ENCODE measurements around the gene KRTAP4-11.
A peak's percentile ranks its signal among the peaks of the same experiment; 100 is the strongest.
"Not testable (repeated sequence)": the region's sequence is repeated elsewhere in the genome, so short reads cannot be mapped to it uniquely, and the experiment has no call there.

Gene KRTAP4-11

DNA sequence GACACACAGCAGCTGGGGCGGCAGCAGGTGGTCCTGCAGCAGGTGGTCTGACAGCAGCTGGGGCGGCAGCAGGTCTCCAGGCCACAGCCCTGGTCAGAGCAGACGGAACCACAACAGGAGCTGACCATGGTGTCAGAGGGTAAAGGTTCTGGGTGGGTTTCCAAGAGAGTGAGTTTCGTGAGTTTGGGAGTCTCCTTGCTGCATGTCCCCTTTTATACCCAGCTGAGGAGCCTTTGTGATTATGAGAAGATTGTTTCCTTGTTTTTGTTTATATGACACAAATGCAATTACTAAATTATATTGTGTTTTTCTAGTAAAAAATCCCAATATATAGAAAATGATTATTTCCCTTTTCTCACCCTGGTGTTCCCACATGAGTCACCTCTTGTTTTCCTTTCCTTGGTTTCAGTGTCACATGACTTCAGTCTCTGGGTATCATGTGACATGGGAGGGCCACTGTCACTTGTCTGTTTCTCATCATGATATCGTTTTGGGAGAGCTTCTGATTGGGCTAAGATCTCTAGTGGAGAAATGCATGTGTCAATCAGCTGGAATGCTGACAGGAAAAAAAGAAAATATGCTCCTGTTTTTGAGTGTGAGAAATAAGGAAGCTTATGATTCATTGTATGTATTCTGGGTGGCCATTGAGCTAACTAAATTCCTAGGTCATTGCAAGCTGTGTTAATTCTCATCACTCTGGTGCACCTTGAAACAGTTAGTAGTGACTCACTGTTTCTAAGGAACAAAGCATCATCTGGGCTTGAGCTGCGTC is 22.4 kb upstream of the KRTAP4-11 start, which contains the start of gene KRTAP4-6:
Gene KRTAP4-6 (minus strand): TSS at position 185 of the 772 bp plus-strand sequence. CDS start 57 bp downstream, at position 128.
- peak; percentile 66 for FAIRE-seq
- TF ChIP-seq POLR2A (IDR thresholded peaks at IDR 0.05; ENCODE audit: low read depth, low read length): no peak
- DNase-seq (ENCODE audit: insufficient read length, low spot score): peak; percentile 26

DNA sequence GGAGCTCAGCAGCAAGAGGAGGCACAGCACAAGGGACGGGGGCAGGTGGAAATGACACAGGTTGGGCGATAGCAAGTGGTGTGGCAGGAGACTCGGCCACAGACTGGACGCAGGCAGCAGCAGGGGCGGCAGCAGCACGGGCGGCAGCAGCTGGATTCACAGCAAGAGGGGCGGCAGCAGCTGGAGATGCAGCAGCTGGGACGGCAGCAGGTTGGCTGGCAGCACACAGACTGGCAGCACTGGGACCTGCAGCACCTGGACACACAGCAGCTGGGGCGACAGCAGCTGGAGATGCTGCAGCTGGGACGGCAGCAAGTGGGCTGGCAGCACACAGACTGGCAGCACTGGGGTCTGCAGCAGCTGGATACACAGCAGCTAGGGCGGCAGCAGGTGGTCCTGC is 21.7 kb upstream of the KRTAP4-11 start:
- not testable (repeated sequence) for DNase-seq (ENCODE audit: insufficient read length, low spot score); FAIRE-seq

DNA sequence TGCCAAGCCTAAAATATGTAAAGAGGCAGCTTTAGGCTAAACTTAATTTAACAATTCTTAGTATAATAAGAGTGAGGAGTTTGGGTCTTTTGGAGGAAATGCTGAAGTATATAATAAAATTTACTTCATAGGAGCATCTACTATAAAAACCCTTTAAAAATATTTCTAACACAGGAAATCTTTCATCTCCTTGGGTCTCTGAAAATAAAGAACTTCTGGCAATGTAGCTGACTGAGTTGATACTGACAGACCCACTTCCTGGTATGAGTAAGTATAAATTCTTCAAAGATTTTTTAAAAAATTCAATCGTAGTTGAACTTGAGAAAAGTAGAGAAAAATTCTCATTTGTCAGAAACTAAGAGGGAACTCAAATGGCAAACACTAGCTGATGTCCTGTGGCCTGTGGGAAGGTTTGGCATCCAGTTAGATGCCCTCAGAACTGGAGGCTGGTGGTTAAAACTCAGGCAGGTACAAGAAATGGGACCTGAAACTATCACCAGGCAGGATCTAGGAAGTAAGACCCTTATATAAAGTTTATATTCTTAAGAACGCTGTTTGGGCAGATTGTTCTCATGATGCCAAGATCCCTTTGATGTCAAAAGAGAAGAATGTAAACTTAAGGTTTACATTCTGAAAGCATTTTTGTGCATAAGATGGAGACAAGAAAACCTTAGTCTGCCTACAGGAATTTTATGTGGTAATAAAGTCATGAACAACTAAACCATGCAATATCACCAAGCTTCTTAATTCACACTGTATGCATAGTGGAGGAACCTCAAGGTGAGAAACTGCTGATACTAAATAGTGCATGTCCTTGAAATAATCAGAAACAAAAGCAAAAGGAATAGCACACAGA is 15.9 kb upstream of the KRTAP4-11 start:
- no peak for FAIRE-seq
- TF ChIP-seq POLR2A (IDR thresholded peaks at IDR 0.05; ENCODE audit: low read depth, low read length): no peak
- no peak for DNase-seq (ENCODE audit: insufficient read length, low spot score)

DNA sequence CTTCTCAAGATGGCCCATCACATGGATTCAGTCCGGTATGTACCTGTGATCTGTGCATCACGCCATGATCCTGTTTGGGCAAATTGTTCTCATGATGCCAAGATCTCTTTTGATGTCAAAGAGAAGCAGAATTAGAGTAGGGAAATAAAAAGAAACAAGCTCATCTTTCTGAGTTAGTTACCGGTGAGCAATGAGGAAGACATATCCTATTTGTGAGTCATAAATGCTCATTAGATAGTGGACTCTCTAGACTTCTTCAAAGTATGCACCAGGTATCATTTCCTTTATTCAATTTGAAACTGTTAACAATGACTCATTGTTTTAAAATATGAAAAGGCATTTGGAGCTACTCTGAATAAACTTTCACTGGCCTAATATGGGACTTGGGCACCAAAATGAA is 13.8 kb upstream of the KRTAP4-11 start:
- FAIRE-seq: peak; percentile 93
- DNase-seq (ENCODE audit: insufficient read length, low spot score): no peak
- TF ChIP-seq POLR2A (IDR thresholded peaks at IDR 0.05; ENCODE audit: low read depth, low read length): no peak

DNA sequence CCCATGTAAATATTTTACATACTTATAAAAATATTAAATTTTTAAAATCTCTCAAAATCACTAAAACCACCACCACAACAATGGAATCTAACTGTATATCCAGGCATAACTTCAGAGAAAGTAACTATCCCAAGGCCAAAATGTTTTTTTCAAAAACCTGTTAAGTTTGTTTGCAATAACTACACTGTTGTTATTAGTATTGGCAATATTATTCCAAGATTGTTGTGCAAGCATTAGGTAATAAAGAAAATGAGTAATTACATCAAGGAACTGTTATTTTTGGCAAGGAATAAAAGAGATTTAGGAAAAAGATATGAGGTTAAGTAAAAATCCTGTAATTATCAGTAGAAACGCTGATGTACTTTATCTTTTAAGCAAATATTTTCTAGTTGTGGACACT is 9.2 kb upstream of the KRTAP4-11 start:
- no peak for DNase-seq (ENCODE audit: insufficient read length, low spot score)
- FAIRE-seq: no peak
- TF ChIP-seq POLR2A (IDR thresholded peaks at IDR 0.05; ENCODE audit: low read depth, low read length): no peak

DNA sequence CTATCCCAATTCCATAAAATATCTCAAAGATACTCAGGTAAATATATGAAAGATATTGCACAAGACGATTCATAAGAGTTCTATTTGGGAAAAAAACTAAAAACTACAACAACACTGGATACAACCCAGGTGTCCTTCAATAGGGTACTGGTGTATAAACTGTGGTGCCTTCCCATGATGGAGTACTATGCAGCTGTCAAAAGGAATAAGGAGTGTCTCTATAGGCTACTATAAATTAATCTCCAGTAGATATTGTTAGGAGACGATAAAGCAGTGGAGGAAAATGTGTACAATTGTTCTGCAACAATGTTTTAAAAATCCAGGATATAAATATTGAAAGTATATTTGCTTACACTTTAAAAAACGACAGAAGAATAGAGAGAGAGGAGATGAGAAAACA is 8.2 kb upstream of the KRTAP4-11 start:
- DNase-seq (ENCODE audit: insufficient read length, low spot score) (no peak), FAIRE-seq (no peak)
- no peak for TF ChIP-seq POLR2A (IDR thresholded peaks at IDR 0.05; ENCODE audit: low read depth, low read length)

DNA sequence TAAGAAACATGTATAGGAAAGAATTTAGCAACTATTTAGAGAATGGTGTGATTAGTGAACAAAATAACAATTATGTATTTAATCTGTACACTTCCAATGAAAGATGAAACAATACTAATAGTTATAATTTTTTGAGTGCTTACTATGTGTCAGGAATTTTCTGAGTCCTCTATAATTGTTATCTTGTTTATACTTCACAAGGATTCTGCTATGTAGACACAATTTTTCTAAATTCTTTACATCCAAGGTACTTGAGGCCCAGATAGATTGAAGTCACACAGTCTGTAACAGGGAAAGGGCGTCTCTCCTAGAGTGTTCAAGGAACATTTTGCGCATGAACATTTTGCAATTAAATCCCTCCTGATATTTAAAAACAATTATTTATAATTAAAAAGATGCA is 6.9 kb upstream of the KRTAP4-11 start:
- TF ChIP-seq POLR2A (IDR thresholded peaks at IDR 0.05; ENCODE audit: low read depth, low read length): no peak
- FAIRE-seq: no peak
- DNase-seq (ENCODE audit: insufficient read length, low spot score): no peak

DNA sequence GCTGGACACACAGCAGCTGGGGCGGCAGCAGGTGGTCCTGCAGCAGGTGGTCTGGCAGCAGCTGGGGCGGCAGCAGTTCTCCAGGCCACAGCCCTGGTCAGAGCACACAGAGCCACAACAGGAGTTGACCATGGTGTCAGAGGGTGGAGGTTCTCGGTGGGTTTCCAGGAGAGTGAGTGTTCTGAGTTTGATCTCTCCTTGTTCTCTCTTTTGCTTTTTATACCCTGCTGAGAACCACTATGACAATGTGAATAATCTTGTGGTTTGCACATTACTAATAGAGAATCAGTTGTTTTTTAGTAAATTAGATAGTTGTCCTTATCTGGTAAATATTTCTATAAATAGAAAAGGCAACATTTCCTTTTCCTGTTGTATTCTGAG is 5.8 kb upstream of the KRTAP4-11 start, which contains the start of gene KRTAP4-12:
Gene KRTAP4-12 (minus strand): TSS at position 192 of the 381 bp plus-strand sequence. CDS start 60 bp downstream, at position 132.
- not testable (repeated sequence) for FAIRE-seq

DNA sequence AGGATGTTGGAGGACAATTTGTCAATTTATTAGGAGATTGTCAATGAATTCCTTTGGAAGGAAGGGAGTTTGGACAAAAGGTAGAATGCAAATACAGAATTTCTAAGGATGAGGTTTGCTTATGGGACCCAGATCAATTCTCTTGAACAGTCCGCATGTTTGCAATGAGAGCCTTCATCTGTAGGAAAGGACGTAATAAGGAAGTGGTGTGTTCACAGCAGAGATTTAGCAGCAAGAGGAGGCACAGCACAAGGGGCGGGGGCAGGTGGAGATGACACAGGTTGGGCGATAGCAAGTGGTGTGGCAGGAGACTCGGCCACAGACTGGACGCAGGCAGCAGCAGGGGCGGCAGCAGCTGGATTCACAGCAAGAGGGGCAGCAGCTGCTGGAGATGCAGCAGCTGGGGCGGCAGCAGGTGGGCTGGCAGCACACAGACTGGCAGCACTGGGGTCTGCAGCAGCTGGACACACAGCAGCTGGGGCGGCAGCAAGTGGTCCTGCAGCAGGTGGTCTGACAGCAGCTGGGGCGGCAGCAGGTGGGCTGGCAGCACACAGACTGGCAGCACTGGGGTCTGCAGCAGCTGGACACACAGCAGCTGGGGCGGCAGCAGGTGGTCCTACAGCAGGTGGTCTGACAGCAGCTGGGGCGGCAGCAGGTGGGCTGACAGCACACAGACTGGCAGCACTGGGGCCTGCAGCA is 5.3 kb upstream of the KRTAP4-11 start:
- FAIRE-seq; DNase-seq (ENCODE audit: insufficient read length, low spot score): not testable (repeated sequence)

More for the DNA sequence above, 5.8 kb upstream of the KRTAP4-11 start, which contains the start of gene KRTAP4-12:
- not testable (repeated sequence) for DNase-seq (ENCODE audit: insufficient read length, low spot score)

DNA sequence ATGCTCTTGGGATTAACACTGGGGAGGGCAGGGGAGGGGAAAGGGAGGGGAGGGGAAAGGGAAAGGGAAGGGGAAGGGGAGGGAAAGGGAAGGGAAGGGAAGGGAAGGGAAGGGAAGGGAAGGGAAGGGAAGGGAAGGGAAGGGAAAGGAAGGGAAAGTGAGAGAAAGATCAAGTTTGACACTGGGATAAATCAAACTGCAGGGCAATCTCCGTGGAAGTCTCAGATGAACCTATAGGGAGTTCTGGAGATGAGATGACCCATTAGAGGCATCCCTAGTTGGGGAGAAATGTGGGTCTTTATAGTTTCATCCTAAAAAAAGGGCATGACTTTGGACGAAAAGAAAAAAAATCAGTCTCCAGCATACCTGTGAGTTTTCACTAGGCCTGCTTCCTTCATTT is 3.6 kb upstream of the KRTAP4-11 start:
- FAIRE-seq: no peak
- DNase-seq (ENCODE audit: insufficient read length, low spot score): no peak
- TF ChIP-seq POLR2A (IDR thresholded peaks at IDR 0.05; ENCODE audit: low read depth, low read length): no peak

DNA sequence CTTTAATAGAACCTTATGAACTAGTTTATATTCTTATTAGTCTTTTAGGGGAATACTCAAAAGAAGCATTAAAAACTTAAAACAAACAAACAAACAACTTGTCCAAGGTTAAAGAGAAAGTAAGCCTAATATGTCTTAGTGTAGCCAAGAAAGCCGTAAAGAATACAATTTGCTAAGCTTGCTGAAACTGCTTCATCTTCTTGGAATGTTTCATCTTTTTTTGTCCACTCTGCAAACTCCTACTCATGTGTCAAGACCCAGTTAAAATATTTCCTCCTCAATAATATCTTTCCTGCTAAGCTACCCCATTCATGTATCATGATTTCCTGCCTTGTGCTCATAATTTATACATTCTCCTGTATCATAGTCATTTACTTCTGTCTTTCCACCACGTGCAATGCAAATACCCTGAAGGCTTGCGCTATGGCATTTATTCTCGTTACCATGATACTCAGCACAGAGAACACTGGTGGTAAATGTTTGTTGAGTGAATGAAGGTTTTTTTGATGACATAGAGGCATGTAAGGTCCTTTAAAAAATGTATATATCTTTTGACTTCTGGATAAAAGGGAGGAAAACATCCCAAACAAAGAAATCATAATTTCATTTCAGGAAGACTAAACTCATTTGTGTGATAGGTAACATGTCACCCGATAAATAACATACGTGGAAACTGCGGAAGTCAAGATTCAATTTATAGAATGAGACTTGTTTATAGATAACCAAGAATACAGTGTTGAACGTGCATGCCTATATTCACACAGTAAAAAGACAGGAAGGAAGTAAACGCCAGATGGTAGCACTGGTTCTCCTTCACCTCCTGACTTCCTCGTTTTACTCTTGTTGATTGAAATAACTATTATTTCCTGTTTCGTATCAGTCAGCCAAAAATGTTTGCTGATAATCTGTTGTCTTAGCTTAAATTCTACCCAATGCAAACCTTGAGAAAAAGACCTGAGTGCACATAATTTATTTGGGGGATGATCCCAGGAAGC is 1.8 kb upstream of the KRTAP4-11 start:
- DNase-seq (ENCODE audit: insufficient read length, low spot score): not testable (repeated sequence)
- FAIRE-seq: peak; percentile 93

DNA sequence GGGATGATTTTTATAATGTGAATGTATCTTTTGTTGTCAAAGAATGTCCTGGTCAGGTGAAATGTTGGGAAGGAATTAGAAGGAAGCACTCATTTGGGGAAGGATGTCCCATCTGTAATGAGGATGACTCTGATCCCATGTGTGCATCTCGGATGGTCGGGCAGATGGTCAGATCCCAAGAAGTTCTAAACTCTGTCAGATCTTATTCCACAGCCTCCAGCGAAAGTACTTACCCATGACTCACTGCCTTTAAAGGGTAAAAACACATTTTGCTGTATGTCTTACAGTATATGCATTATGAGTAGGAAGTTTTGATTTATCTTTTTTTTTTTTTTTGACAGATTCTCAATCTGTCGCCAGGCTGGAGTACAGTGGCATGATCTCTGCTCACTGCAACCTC is 548 bp upstream of the KRTAP4-11 start:
- TF ChIP-seq POLR2A (IDR thresholded peaks at IDR 0.05; ENCODE audit: low read depth, low read length): no peak
- FAIRE-seq (no peak), DNase-seq (ENCODE audit: insufficient read length, low spot score) (no peak)

DNA sequence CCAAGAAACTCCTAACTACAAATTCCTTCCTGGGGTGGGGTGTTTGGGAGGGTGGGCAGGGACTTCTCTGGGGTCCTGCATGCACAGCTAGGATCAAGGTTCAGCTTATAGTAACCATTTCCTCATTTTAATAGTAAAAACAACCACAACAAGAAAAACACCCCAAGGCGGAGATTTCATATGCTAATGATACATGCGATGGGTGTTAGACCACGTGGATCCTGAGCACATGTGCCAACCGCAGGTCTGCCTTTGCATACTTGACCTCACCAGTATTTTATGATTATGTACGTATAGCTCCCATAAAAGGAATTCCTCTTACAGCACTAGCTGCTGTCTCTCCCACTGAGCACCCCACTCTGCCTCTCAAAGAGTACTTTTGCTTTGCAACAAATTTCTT is 1.9 kb downstream of the KRTAP4-11 start:
- DNase-seq (ENCODE audit: insufficient read length, low spot score): no peak
- no peak for TF ChIP-seq POLR2A (IDR thresholded peaks at IDR 0.05; ENCODE audit: low read depth, low read length)
- no peak for FAIRE-seq
